Ectodermal cell (in vitro differentiated cells): ENCODE results near the gene C21orf58.
"Not testable (repeated sequence)": the region's sequence is repeated elsewhere in the genome, so short reads cannot be mapped to it uniquely, and the experiment has no call there.

Experiments
- H3K27ac ChIP-seq: 2 replicates; pipeline ENCODE4 v1.7.0; 2013; ENCODE audit warnings: mild to moderate bottlenecking, low read depth, low read length; ENCODE audit not compliant: insufficient read depth, poor library complexity, severe bottlenecking
- H3K27me3 ChIP-seq: 2 replicates; pipeline ENCODE4 v1.7.0; 2013; ENCODE audit warnings: mild to moderate bottlenecking, low read length; ENCODE audit not compliant: insufficient read depth, control insufficient read depth, poor library complexity, severe bottlenecking
- H3K36me3 ChIP-seq: one replicate; pipeline ENCODE4 v1.7.0; 2013; ENCODE audit warnings: low read length; ENCODE audit not compliant: control insufficient read depth, insufficient read depth
- H3K4me1 ChIP-seq: one replicate; pipeline ENCODE4 v1.7.0; 2013; ENCODE audit warnings: low read length; ENCODE audit not compliant: control insufficient read depth, insufficient read depth
- H3K4me3 ChIP-seq: 2 replicates; pipeline ENCODE4 v1.7.0; 2013; ENCODE audit warnings: low read depth, low read length, control low read depth; ENCODE audit not compliant: insufficient read depth
- H3K9me3 ChIP-seq: 2 replicates; pipeline ENCODE4 v1.7.0; 2013; ENCODE audit warnings: mild to moderate bottlenecking, low read length, moderate library complexity; ENCODE audit not compliant: control insufficient read depth
- whole genome bisulfite sequencing, 2 experiments: methylation state at CpG; one replicate each; pipeline ENCODE4 v1.1.7; 2013; ENCODE audit warnings: missing lambda C conversion rate in 2 of 2; 5-methylcytosine and 5-hydroxymethylcytosine counted together

The C21orf58 gene

GRCh38 chr21:46314441-46315020 is 9.1 kb downstream of the C21orf58 start:
- Histone ChIP-seq H3K9me3 (no peaks in the 10 kb centered on the region), H3K4me1 (peaks cover 17% of the 10 kb centered on the region), H3K36me3 (peaks cover 24% of the 10 kb centered on the region), H3K4me3 (no peak overlapping the region), H3K27me3 (no peaks in the 10 kb centered on the region), H3K27ac (no peak overlapping the region)
- 94 to 95% methylated on average over 22 of the region's 22 CpGs for WGBS, 2 experiments

- no peaks in the 10 kb centered on the region for H3K9me3 ChIP-seq
- H3K36me3 ChIP-seq: peaks cover 24% of the 10 kb centered on the region
- H3K4me3 ChIP-seq: no peak overlapping the region
- H3K4me1 ChIP-seq: peaks cover 3% of the 10 kb centered on the region
- no peak overlapping the region for H3K27ac ChIP-seq
- WGBS, 2 experiments: 96 to 98% methylated on average over 5 of the region's 5 CpGs
- H3K27me3 ChIP-seq: no peaks in the 10 kb centered on the region
Observed at GRCh38 chr21:46312949-46313348, 10.7 kb downstream of the C21orf58 start.

GRCh38 chr21:46311568-46311967 is 12.1 kb downstream of the C21orf58 start:
- Histone ChIP-seq H3K4me1 (no peaks in the 10 kb centered on the region), H3K27me3 (no peaks in the 10 kb centered on the region), H3K4me3 (no peak overlapping the region), H3K27ac (no peak overlapping the region), H3K36me3 (peaks cover 24% of the 10 kb centered on the region), H3K9me3 (no peaks in the 10 kb centered on the region)

- peaks cover 24% of the 10 kb centered on the region for H3K36me3 ChIP-seq
- H3K27ac ChIP-seq, H3K27me3 ChIP-seq, H3K4me3 ChIP-seq, H3K9me3 ChIP-seq, H3K4me1 ChIP-seq: not testable (repeated sequence)
- 89 to 98% methylated on average over 8 of the region's 8 CpGs for WGBS, 2 experiments
Observed at GRCh38 chr21:46310260-46310659, 13.4 kb downstream of the C21orf58 start.

- peaks cover 19% of the 10 kb centered on the region for H3K36me3 ChIP-seq
- no peaks in the 10 kb centered on the region for H3K9me3 ChIP-seq
- no peak overlapping the region for H3K27ac ChIP-seq
- 94 to 97% methylated on average over 2 of the region's 2 CpGs for whole genome bisulfite sequencing, 2 experiments
- no peak overlapping the region for H3K4me3 ChIP-seq
- H3K4me1 ChIP-seq: no peaks in the 10 kb centered on the region
- H3K27me3 ChIP-seq: no peaks in the 10 kb centered on the region
Observed at GRCh38 chr21:46308431-46308830, 15.2 kb downstream of the C21orf58 start.

- peaks cover 11% of the 10 kb centered on the region for H3K36me3 ChIP-seq
- H3K4me1 ChIP-seq: no peaks in the 10 kb centered on the region
- WGBS, 2 experiments: 90 to 97% methylated on average over 2 of the region's 2 CpGs
- H3K27ac ChIP-seq: no peak overlapping the region
- H3K9me3 ChIP-seq: no peaks in the 10 kb centered on the region
- no peak overlapping the region for H3K4me3 ChIP-seq
- H3K27me3 ChIP-seq: no peaks in the 10 kb centered on the region
Observed at GRCh38 chr21:46307625-46308024, 16.0 kb downstream of the C21orf58 start.

DNA sequence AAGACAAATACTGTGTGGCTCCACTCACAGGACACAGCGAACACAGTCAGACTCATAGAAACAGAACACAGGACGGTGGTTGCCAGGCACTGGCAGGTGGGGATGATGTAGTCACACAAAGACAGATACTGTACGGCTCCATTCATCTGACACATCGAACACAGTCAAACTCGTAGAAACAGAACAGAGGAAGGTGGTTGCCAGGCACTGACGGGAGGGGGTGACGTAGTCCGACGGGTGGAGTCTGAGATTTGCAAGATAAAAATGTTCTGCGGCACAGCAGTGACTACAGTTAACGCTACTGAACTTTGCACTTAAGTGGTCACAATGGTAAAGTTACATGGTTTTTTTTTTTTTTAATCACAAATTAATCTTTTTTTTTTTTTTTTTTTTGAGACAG is 18.7 kb downstream of the C21orf58 start:
- peaks cover 12% of the 10 kb centered on the region for H3K36me3 ChIP-seq

GRCh38 chr21:46304437-46304836 is 19.2 kb downstream of the C21orf58 start:
- H3K36me3 ChIP-seq: peaks cover 17% of the 10 kb centered on the region
- H3K27me3 ChIP-seq: no peaks in the 10 kb centered on the region
- H3K9me3 ChIP-seq: no peaks in the 10 kb centered on the region
- H3K4me1 ChIP-seq: no peaks in the 10 kb centered on the region
- WGBS, 2 experiments: 94 to 96% methylated on average over 5 of the region's 5 CpGs
- H3K4me3 ChIP-seq: no peak overlapping the region
- H3K27ac ChIP-seq: no peak overlapping the region

More for the DNA sequence above, 18.7 kb downstream of the C21orf58 start:
- H3K4me1 ChIP-seq: no peaks in the 10 kb centered on the region
- 97 to 98% methylated on average over 11 of the region's 11 CpGs for WGBS, 2 experiments
- H3K4me3 ChIP-seq: no peak overlapping the region
- no peaks in the 10 kb centered on the region for H3K27me3 ChIP-seq
- H3K27ac ChIP-seq: no peak overlapping the region
- H3K9me3 ChIP-seq: no peaks in the 10 kb centered on the region

GRCh38 chr21:46301759-46302158 is 21.9 kb downstream of the C21orf58 start:
- Histone ChIP-seq H3K27me3 (no peaks in the 10 kb centered on the region), H3K36me3 (peaks cover 24% of the 10 kb centered on the region), H3K27ac (no peak overlapping the region), H3K4me1 (no peaks in the 10 kb centered on the region), H3K9me3 (no peaks in the 10 kb centered on the region), H3K4me3 (no peak overlapping the region)
- WGBS, 2 experiments: 96 to 97% methylated on average over 14 of the region's 14 CpGs

DNA sequence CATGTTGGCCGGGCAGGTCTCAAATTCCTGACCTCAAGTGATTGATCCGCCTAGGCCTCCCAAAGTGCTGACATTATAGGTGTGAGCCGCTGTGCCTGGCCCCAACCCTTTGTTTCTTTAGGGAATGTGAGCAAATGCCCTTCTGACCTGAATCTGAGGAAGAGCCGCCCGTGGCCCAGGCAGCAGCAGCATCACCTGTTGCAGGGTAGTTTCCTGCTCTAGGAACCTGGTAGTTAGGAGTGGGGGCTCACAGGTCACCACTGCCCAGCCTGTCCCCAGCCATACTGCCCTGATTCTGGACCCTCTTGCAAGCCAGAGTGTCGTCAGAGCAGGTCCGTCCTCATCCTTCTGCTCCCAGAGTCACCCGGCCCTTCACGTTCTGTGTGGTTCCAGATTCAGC is 24.5 kb downstream of the C21orf58 start:
- Histone ChIP-seq H3K36me3 (peaks cover 21% of the 10 kb centered on the region), H3K4me3 (no peak overlapping the region), H3K9me3 (no peaks in the 10 kb centered on the region), H3K27me3 (no peaks in the 10 kb centered on the region), H3K27ac (no peak overlapping the region), H3K4me1 (peaks cover 13% of the 10 kb centered on the region)
- 90 to 91% methylated on average over 9 of the region's 9 CpGs for WGBS, 2 experiments
